OCI-LY1 (cell line): ENCODE results near the gene LGR5.

Source experiments
- CTCF ChIP-seq: fragments of 200-600 bp; sonication (generic), shearing (Covaris generic); IDR thresholded peaks from 2 replicates; pipeline ENCODE4 v1.5.1; 2017; ENCODE audit warnings: mild to moderate bottlenecking, antibody characterized with exemption, low read length, moderate library complexity, mixed read lengths
- EZH2 ChIP-seq: fragments of 200-600 bp; sonication (generic), shearing (Covaris generic); IDR thresholded peaks from 2 replicates; pipeline ENCODE4 v1.8.0; 2017; ENCODE audit warnings: borderline replicate concordance, mixed run types, mild to moderate bottlenecking, antibody characterized with exemption, low read length, moderate library complexity, mixed read lengths

- TF ChIP-seq EZH2 (no peak), CTCF (no peak)
Observed at GRCh38 chr12:71610031-71610795, 170.6 kb downstream of the LGR5 start.
